BE2C (cell line): Measurements from ENCODE around the gene ATF6.

Source experiments
- DNase-seq: peaks from one replicate; pipeline ENCODE4 v3.0.0-alpha.2; 2020
- H3K27me3 ChIP-seq: fragments of 250-450 bp; sonication (Bioruptor Pico); 2 replicates; pipeline ENCODE4 v1.5.1; 2020; ENCODE audit warnings: mild to moderate bottlenecking
- H3K36me3 ChIP-seq: fragments of 250-450 bp; sonication (Bioruptor Pico); 2 replicates; pipeline ENCODE4 v1.5.1; 2020; ENCODE audit warnings: mild to moderate bottlenecking
- H3K4me1 ChIP-seq: fragments of 250-450 bp; sonication (Bioruptor Pico); 2 replicates; pipeline ENCODE4 v1.5.1; 2020
- H3K4me3 ChIP-seq: 2 replicates; pipeline ENCODE4 v1.5.1; 2011; ENCODE audit warnings: low read depth, low read length
- H3K9me3 ChIP-seq: fragments of 250-450 bp; sonication (Bioruptor Pico); 2 replicates; pipeline ENCODE4 v1.5.1; 2020
- TF ChIP-seq, protein P1 (sequence below): IDR thresholded peaks from 2 replicates; pipeline ENCODE4 v1.5.1; 2012; ENCODE audit warnings: mild to moderate bottlenecking, low read depth, low read length

The ATF6 gene

DNA sequence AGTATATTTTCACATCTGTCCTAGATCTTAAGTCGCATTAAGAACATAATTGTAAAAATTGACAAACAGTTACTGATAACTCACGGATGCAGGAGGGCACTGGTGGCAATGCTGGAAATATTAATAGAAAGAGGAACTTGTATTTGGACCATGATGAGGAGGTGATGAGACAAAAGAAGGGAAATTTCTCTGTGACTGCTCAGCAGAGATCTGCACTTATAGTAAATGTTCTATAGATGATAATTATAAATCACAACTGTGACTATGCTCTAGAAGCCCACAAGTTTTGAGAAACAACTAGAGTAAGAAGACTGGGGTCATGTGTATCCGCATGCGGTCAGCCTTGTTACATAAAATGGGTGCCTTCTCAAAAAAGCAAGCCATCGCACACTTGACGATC is 25.2 kb upstream of the ATF6 start:
- H3K36me3 ChIP-seq = no peaks in the 10 kb centered on the region
- H3K27me3 ChIP-seq = no peaks in the 10 kb centered on the region; the same call in none of the 2 replicates
- no peak for DNase-seq
- H3K4me3 ChIP-seq = no peak overlapping the region
- TF ChIP-seq, protein P1, sequence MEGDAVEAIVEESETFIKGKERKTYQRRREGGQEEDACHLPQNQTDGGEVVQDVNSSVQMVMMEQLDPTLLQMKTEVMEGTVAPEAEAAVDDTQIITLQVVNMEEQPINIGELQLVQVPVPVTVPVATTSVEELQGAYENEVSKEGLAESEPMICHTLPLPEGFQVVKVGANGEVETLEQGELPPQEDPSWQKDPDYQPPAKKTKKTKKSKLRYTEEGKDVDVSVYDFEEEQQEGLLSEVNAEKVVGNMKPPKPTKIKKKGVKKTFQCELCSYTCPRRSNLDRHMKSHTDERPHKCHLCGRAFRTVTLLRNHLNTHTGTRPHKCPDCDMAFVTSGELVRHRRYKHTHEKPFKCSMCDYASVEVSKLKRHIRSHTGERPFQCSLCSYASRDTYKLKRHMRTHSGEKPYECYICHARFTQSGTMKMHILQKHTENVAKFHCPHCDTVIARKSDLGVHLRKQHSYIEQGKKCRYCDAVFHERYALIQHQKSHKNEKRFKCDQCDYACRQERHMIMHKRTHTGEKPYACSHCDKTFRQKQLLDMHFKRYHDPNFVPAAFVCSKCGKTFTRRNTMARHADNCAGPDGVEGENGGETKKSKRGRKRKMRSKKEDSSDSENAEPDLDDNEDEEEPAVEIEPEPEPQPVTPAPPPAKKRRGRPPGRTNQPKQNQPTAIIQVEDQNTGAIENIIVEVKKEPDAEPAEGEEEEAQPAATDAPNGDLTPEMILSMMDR = no peak
- H3K9me3 ChIP-seq = no peaks in the 10 kb centered on the region
- H3K4me1 ChIP-seq = no peaks in the 10 kb centered on the region

DNA sequence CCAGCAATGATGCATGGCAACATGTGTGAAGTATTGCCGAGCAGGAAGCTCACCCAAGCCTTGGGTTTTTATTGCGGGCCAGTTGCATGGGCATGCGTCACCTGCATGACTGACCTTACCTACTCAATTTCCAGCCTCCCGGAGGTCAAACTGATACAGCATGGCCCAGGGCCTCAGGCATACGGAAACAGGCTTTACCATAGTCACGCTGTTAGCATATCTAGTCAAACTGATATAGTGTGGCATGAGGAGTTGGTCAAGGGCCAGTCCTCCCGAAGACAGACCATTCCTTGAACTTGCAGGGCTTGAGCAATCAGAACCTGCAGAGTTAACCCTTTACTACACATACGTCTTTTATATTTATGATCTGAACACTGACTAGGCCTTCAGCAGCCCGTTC is 22.9 kb upstream of the ATF6 start:
- no peaks in the 10 kb centered on the region for H3K4me1 ChIP-seq
- no peak for DNase-seq

DNA sequence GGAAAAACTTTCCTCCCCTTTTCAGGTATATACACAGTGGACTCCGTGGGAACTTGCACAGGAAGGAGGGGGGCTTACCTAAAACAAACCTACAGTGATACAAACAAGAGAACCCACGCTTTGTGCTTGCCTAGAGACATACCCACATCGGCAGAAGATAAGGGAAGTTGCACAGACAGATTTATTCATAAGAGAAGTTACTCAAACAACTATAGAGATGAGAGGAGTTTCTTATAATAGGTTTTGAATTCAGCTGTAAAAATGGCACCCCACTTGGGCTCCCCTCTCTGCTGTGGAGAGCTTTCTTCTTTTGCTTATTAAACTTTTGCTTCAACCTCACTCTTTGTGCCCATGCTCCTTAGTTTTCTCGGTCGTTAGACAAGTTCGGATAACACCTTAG is 18.3 kb upstream of the ATF6 start:
- H3K27me3 ChIP-seq = no peaks in the 10 kb centered on the region
- H3K4me3 ChIP-seq = no peak overlapping the region
- H3K36me3 ChIP-seq = peaks cover 15% of the 10 kb centered on the region
- DNase-seq = no peak
- H3K4me1 ChIP-seq = no peaks in the 10 kb centered on the region
- H3K9me3 ChIP-seq = no peaks in the 10 kb centered on the region
- TF ChIP-seq, protein P1 = no peak

More for the DNA sequence above, 22.9 kb upstream of the ATF6 start:
- Histone ChIP-seq H3K9me3 (no peaks in the 10 kb centered on the region), H3K36me3 (no peaks in the 10 kb centered on the region), H3K27me3 (no peaks in the 10 kb centered on the region; the same call in none of the 2 replicates), H3K4me3 (no peak overlapping the region)
- TF ChIP-seq, protein P1 = no peak

DNA sequence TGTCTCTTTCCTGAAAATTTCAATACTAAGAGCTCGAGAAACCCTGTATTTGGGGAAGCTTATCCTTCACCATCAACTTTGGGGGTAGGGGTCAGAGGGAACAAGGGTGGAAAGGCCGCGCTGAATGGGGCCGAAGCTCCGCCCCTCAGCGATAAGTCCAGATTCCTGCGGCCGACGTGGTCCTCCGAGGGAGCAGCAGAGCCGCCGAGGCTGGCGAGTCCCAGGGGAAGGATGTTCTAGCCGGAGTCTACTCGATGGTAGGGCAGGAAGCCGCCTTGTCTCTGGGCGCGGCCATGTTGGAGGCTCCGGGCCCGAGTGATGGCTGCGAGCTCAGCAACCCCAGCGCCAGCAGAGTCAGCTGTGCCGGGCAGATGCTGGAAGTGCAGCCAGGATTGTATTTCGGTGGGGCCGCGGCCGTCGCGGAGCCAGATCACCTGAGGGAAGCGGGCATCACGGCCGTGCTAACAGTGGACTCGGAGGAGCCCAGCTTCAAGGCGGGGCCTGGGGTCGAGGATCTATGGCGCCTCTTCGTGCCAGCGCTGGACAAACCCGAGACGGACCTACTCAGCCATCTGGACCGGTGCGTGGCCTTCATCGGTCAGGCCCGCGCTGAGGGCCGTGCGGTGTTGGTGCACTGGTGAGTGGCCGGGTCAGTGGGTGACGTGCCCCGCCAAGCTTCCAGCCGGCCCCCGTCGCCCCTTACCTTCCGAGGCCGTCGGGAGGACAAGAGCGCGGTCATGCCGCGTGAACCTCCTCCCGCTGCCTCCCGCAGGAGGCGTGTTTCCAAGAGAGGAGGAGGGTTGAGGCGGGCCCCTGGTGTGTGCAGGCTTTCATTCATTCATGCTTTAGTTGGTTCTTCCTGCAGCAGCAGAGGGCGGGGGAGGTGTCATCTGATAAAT is 16.4 kb upstream of the ATF6 start, which contains the start of gene DUSP12:
Gene DUSP12 (plus strand): TSS at position 278 of the 899 bp plus-strand sequence. CDS start 16 bp downstream, at position 294.
- Histone ChIP-seq H3K4me1 (no peaks in the 10 kb centered on the region), H3K36me3 (peaks cover 35% of the 10 kb centered on the region), H3K27me3 (no peaks in the 10 kb centered on the region), H3K9me3 (no peaks in the 10 kb centered on the region), H3K4me3 (peak within 1 kb of the TSS; percentile 95)
- TF ChIP-seq, protein P1 = peak; percentile 20; the same call in 1 of the 2 replicates
- DNase-seq = peak; percentile 98

DNA sequence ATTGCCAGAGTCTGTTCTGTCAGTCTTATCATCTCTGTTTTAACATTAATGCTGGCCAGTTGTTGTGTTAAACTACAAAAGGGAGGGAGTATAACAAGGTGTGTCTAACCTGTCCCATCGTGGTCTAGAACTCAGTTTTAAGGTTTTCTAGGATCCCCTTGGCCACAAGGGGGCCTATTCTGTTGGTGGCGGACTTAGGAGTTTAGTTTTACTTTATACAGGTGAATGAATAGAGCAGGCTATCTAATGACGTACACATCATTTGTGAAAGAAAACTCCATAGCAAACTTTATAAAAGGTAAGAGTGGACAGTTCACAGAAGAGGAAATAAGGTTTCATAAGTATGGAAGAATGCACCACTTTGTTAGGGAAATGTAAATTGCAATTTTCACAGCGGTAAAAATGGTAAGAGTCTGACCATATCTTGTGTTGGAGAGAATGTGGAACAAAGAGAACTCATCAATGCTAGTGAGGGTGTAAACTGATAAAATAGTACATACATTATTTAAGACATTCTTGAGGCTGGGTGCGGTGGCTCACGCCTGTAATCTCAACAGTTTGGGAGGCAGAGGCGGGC is 2.5 kb upstream of the ATF6 start:
- Histone ChIP-seq H3K4me1 (no peaks in the 10 kb centered on the region), H3K27me3 (no peaks in the 10 kb centered on the region), H3K36me3 (peaks cover 3% of the 10 kb centered on the region), H3K9me3 (no peaks in the 10 kb centered on the region), H3K4me3 (no peak overlapping the region)
- DNase-seq = peak; percentile 28
- TF ChIP-seq, protein P1 = peak; percentile 82
